ENCODE data around the gene KRTAP12-1. TPM values are rescaled to one million over a fixed set of nuclear protein-coding genes. Genes with fewer than 3 reads are reported as not detected.

KRTAP12-1 gene
- total and polyA plus RNA-seq, 2 donors (not counting 1 experiment from before 2014, with no cell fraction given): not detected

DNA sequence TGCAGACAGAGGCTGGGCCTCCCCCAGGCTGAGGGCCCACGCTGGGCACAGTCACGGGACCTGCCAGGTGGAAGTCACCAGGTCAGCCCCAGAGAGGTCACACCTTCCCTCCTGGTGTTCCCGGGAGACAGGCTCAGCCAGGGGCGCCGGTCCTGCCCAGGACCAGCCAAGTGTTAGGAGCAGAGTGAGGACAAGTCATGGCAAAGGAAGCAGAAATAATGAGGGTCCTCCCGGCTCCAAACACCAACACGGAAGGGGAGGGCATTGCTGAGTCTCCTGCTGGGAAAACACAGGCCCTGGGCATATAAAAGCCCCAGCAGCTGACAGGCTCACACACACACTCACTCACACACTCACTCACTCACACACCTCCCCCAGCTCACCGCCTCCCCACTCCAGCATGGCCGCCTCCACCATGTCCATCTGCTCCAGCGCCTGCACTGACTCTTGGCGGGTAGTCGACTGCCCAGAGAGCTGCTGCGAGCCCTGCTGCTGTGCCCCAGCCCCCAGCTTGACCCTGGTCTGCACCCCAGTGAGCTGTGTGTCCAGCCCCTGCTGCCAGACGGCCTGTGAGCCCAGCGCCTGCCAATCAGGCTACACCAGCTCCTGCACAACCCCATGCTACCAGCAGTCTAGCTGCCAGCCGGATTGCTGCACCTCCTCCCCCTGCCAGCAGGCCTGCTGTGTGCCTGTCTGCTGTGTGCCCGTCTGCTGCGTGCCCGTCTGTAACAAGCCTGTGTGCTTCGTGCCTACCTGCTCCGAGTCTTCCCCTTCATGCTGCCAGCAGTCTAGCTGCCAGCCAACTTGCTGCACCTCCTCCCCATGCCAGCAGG lies 44.7 kb downstream of the KRTAP12-1 start, which contains the start of gene KRTAP10-10:
Gene KRTAP10-10 (plus strand): TSS at position 339 of the 833 bp plus-strand sequence. CDS start 62 bp downstream, at position 401.
- Histone ChIP-seq H3K27me3 (ENCODE audit: control insufficient read depth, insufficient read depth, low read length) (no peaks in the 10 kb centered on the region), H2AFZ (ENCODE audit: low read length) (no peak within 1 kb of the TSS), H3K9ac (ENCODE audit: insufficient read depth, low read length) (no peak within 1 kb of the TSS), H3K27ac (ENCODE audit: insufficient read depth, low read length) (no peak within 1 kb of the TSS), H3K4me1 (ENCODE audit: control insufficient read depth, extremely low read depth, insufficient read depth, low read length) (no peaks in the 10 kb centered on the region), H4K20me1 (ENCODE audit: control insufficient read depth, extremely low read depth, insufficient read depth, low read length) (no peaks in the 10 kb centered on the region), H3K79me2 (ENCODE audit: control insufficient read depth, insufficient read depth, low read length) (no peaks in the 10 kb centered on the region), H3K4me2 (ENCODE audit: extremely low read depth, insufficient read depth, low read length) (no peak within 1 kb of the TSS), H3K9me3 (ENCODE audit: control insufficient read depth, insufficient read depth, low read depth, low read length) (no peaks in the 10 kb centered on the region), H3K4me3 (replicated peaks in 1 of 4; ENCODE audit: control extremely low read depth in 1 of 4, insufficient read depth in 1 of 4, low read depth in 3 of 4, low read length in 4 of 4) (no peak within 1 kb of the TSS), H3K36me3 (ENCODE audit: control insufficient read depth, insufficient read depth, low read length) (no peaks in the 10 kb centered on the region)
- no peak for TF ChIP-seq EZH2 (IDR thresholded peaks at IDR 0.05; ENCODE audit: low read length, missing control alignments)
- TF ChIP-seq, protein P1, sequence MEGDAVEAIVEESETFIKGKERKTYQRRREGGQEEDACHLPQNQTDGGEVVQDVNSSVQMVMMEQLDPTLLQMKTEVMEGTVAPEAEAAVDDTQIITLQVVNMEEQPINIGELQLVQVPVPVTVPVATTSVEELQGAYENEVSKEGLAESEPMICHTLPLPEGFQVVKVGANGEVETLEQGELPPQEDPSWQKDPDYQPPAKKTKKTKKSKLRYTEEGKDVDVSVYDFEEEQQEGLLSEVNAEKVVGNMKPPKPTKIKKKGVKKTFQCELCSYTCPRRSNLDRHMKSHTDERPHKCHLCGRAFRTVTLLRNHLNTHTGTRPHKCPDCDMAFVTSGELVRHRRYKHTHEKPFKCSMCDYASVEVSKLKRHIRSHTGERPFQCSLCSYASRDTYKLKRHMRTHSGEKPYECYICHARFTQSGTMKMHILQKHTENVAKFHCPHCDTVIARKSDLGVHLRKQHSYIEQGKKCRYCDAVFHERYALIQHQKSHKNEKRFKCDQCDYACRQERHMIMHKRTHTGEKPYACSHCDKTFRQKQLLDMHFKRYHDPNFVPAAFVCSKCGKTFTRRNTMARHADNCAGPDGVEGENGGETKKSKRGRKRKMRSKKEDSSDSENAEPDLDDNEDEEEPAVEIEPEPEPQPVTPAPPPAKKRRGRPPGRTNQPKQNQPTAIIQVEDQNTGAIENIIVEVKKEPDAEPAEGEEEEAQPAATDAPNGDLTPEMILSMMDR (conservative IDR thresholded peaks at IDR 0.05 in 1 of 2, IDR thresholded peaks at IDR 0.05 in 1 of 2; ENCODE audit: low read depth in 1 of 2, low read length in 2 of 2): no peak
- no peak for DNase-seq (ENCODE audit: low read depth in 2 of 2)

GRCh38 chr21:44636209-44637017 lies 45.5 kb downstream of the KRTAP12-1 start:
- Histone ChIP-seq H3K9me3 (ENCODE audit: control insufficient read depth, insufficient read depth, low read depth, low read length) (no peaks in the 10 kb centered on the region), H3K9ac (ENCODE audit: insufficient read depth, low read length) (no peak overlapping the region), H3K4me3 (replicated peaks in 1 of 4; ENCODE audit: control extremely low read depth in 1 of 4, insufficient read depth in 1 of 4, low read depth in 3 of 4, low read length in 4 of 4) (no peak overlapping the region), H3K79me2 (ENCODE audit: control insufficient read depth, insufficient read depth, low read length) (no peaks in the 10 kb centered on the region), H2AFZ (ENCODE audit: low read length) (no peak overlapping the region), H3K27me3 (ENCODE audit: control insufficient read depth, insufficient read depth, low read length) (no peaks in the 10 kb centered on the region), H3K36me3 (ENCODE audit: control insufficient read depth, insufficient read depth, low read length) (no peaks in the 10 kb centered on the region), H3K4me2 (ENCODE audit: extremely low read depth, insufficient read depth, low read length) (no peak overlapping the region), H3K4me1 (ENCODE audit: control insufficient read depth, extremely low read depth, insufficient read depth, low read length) (no peaks in the 10 kb centered on the region), H3K27ac (ENCODE audit: insufficient read depth, low read length) (no peak overlapping the region), H4K20me1 (ENCODE audit: control insufficient read depth, extremely low read depth, insufficient read depth, low read length) (no peaks in the 10 kb centered on the region)
- TF ChIP-seq EZH2 (IDR thresholded peaks at IDR 0.05; ENCODE audit: low read length, missing control alignments): no peak
- TF ChIP-seq, protein P1 (conservative IDR thresholded peaks at IDR 0.05 in 1 of 2, IDR thresholded peaks at IDR 0.05 in 1 of 2; ENCODE audit: low read depth in 1 of 2, low read length in 2 of 2): no peak
- DNase-seq (ENCODE audit: low read depth in 2 of 2): no peak

GRCh38 chr21:44632067-44632466 lies 49.9 kb downstream of the KRTAP12-1 start:
- no peaks in the 10 kb centered on the region for H3K4me1 ChIP-seq (ENCODE audit: control insufficient read depth, extremely low read depth, insufficient read depth, low read length)
- H3K9ac ChIP-seq (ENCODE audit: insufficient read depth, low read length): no peak overlapping the region
- no peaks in the 10 kb centered on the region for H4K20me1 ChIP-seq (ENCODE audit: control insufficient read depth, extremely low read depth, insufficient read depth, low read length)
- TF ChIP-seq, protein P1 (conservative IDR thresholded peaks at IDR 0.05 in 1 of 2, IDR thresholded peaks at IDR 0.05 in 1 of 2; ENCODE audit: low read depth in 1 of 2, low read length in 2 of 2): no peak
- TF ChIP-seq EZH2 (IDR thresholded peaks at IDR 0.05; ENCODE audit: low read length, missing control alignments): no peak
- H3K4me2 ChIP-seq (ENCODE audit: extremely low read depth, insufficient read depth, low read length): no peak overlapping the region
- no peak for DNase-seq (ENCODE audit: low read depth in 2 of 2)
- no peaks in the 10 kb centered on the region for H3K27me3 ChIP-seq (ENCODE audit: control insufficient read depth, insufficient read depth, low read length)
- no peak overlapping the region for H2AFZ ChIP-seq (ENCODE audit: low read length)
- no peaks in the 10 kb centered on the region for H3K36me3 ChIP-seq (ENCODE audit: control insufficient read depth, insufficient read depth, low read length)
- no peak overlapping the region for H3K4me3 ChIP-seq (replicated peaks in 1 of 4; ENCODE audit: control extremely low read depth in 1 of 4, insufficient read depth in 1 of 4, low read depth in 3 of 4, low read length in 4 of 4)
- no peak overlapping the region for H3K27ac ChIP-seq (ENCODE audit: insufficient read depth, low read length)
- H3K9me3 ChIP-seq (ENCODE audit: control insufficient read depth, insufficient read depth, low read depth, low read length): no peaks in the 10 kb centered on the region
- no peaks in the 10 kb centered on the region for H3K79me2 ChIP-seq (ENCODE audit: control insufficient read depth, insufficient read depth, low read length)

All from fibroblast of lung (primary cell).